Measurements from ENCODE around the gene HECTD1. TPM values are rescaled to one million over a fixed set of nuclear protein-coding genes. Genes with fewer than 3 reads are reported as not detected.

HECTD1 gene
- total RNA-seq, 1 experiment from 2014 or later, result 160 TPM

DNA sequence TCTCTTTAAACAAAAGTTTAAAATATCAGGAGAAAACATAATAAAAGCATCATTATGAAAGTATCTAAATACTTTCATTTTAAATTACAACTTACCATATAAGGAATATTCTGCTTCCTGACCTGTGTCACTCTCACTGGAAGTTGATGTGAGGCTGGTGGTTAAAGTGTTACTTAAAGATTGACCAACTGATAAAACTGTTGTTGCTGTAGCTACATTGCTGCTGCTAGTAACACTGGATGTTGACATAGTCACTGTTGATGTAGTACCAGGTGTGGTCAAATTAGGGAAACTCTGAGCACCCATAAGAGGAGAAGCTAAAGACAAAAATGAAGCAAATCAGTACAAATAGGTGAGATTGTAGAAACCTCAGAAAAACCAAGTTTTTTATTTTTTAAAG is 79.9 kb downstream of the HECTD1 start:
- no peak overlapping the region for H3K9ac ChIP-seq (ENCODE audit: low read length)
- ChIA-PET RAD21 (ENCODE audit: low non-redundant PET in 1 of 2, low total read pairs in 2 of 2, uncharacterized antibody in 2 of 2, unreplicated experiment in 2 of 2) (no interaction called here), POLR2A (no interaction called here), CTCF (no interaction called here)
- no peak overlapping the region for H3K27ac ChIP-seq (ENCODE audit: low read depth, low read length)
- intact Hi-C loops (cut with micrococcal nuclease), result no loop called here
- no peak overlapping the region for H3K4me3 ChIP-seq (replicated peaks in 1 of 2; ENCODE audit: low read depth in 1 of 2, low read length in 2 of 2)
- DNase-seq (ENCODE audit: low read depth, low spot score) (no peak), ATAC-seq (no peak)
- H3K4me2 ChIP-seq (ENCODE audit: low read length), result no peak overlapping the region
- H3K36me3 ChIP-seq (ENCODE audit: control insufficient read depth in 1 of 2, insufficient read depth in 2 of 2, low read length in 2 of 2), result peaks cover 30 to 50% of the 10 kb centered on the region in 2 experiments
- TF ChIP-seq ELF1 (IDR thresholded peaks at IDR 0.05; ENCODE audit: borderline replicate concordance, low read depth) (no peak), EZH2phosphoT487 (IDR thresholded peaks at IDR 0.05; ENCODE audit: borderline replicate concordance) (no peak), RAD21 (IDR thresholded peaks at IDR 0.05; ENCODE audit: low read depth) (no peak), ZNF274 (IDR thresholded peaks at IDR 0.05; ENCODE audit: low read depth, low read length) (no peak)
- TF ChIP-seq, protein P1, sequence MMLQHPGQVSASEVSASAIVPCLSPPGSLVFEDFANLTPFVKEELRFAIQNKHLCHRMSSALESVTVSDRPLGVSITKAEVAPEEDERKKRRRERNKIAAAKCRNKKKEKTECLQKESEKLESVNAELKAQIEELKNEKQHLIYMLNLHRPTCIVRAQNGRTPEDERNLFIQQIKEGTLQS (IDR thresholded peaks at IDR 0.05), result no peak
- no peak overlapping the region for H2AFZ ChIP-seq (ENCODE audit: low read depth, low read length, poor library complexity, severe bottlenecking)
- H3K27me3 ChIP-seq (ENCODE audit: insufficient read depth, low read length), result no peaks in the 10 kb centered on the region
- no peaks in the 10 kb centered on the region for H3K9me2 ChIP-seq (ENCODE audit: insufficient read depth)
- BruUV-seq (replicated peaks), result no TSS peak
- H4K20me1 ChIP-seq (ENCODE audit: insufficient read depth), result 0 out of 2 replicates have a peak, but pooled peaks cover 3% of the 10 kb centered on the region
- no peaks in the 10 kb centered on the region for H3K4me1 ChIP-seq (ENCODE audit: control insufficient read depth in 1 of 2, insufficient read depth in 2 of 2, low read length in 2 of 2)
- peaks cover 30% of the 10 kb centered on the region for H3K79me2 ChIP-seq (ENCODE audit: insufficient read depth, low read length)
- H3K9me3 ChIP-seq (ENCODE audit: control insufficient read depth in 1 of 2, insufficient read depth in 1 of 2, low read depth in 1 of 2, low read length in 2 of 2), result no peaks in the 10 kb centered on the region

DNA sequence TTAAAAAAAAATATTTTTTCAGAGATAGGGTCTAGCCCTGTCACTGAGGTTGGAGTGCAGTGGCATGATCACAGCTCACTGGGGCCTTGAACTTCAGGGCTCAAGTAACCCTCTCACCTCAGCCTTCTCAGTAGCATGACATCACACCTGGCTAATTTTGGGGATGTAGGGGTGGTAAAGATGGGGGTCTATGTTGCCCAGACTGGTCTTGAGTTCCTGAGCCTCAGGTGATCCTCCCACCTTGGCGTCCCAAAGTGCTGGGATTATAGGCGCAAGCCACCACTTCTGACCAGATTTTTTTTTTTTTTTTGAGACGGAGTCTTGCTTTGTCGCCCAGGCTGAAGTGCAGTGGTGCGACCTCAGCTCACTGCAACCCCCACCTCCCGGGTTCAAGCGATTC is 80.9 kb downstream of the HECTD1 start:
- TF ChIP-seq ELF1 (IDR thresholded peaks at IDR 0.05; ENCODE audit: borderline replicate concordance, low read depth), result no peak
- TF ChIP-seq, protein P1 (IDR thresholded peaks at IDR 0.05), result no peak
- BruUV-seq (replicated peaks), result no TSS peak
- no peak overlapping the region for H3K4me3 ChIP-seq (replicated peaks in 1 of 2; ENCODE audit: low read depth in 1 of 2, low read length in 2 of 2)
- intact Hi-C loops (cut with micrococcal nuclease), result no loop called here
- no peak for DNase-seq (ENCODE audit: low read depth, low spot score)
- H3K36me3 ChIP-seq (ENCODE audit: control insufficient read depth in 1 of 2, insufficient read depth in 2 of 2, low read length in 2 of 2), result peaks cover 39 to 56% of the 10 kb centered on the region in 2 experiments
- 0 out of 2 replicates have a peak, but pooled peaks cover 1% of the 10 kb centered on the region for H4K20me1 ChIP-seq (ENCODE audit: insufficient read depth)
- no peaks in the 10 kb centered on the region for H3K4me1 ChIP-seq (ENCODE audit: control insufficient read depth in 1 of 2, insufficient read depth in 2 of 2, low read length in 2 of 2)
- no peak overlapping the region for H2AFZ ChIP-seq (ENCODE audit: low read depth, low read length, poor library complexity, severe bottlenecking)
- ChIA-PET POLR2A (no interaction called here), CTCF (no interaction called here), RAD21 (ENCODE audit: low non-redundant PET in 1 of 2, low total read pairs in 2 of 2, uncharacterized antibody in 2 of 2, unreplicated experiment in 2 of 2) (no interaction called here)
- no peak overlapping the region for H3K27ac ChIP-seq (ENCODE audit: low read depth, low read length)
- H3K9ac ChIP-seq (ENCODE audit: low read length), result no peak overlapping the region
- peaks cover 23% of the 10 kb centered on the region for H3K79me2 ChIP-seq (ENCODE audit: insufficient read depth, low read length)
- ATAC-seq, result no peak
- no peaks in the 10 kb centered on the region for H3K27me3 ChIP-seq (ENCODE audit: insufficient read depth, low read length)
- no peak overlapping the region for H3K4me2 ChIP-seq (ENCODE audit: low read length)
- H3K9me3 ChIP-seq (ENCODE audit: control insufficient read depth in 1 of 2, insufficient read depth in 1 of 2, low read depth in 1 of 2, low read length in 2 of 2), result no peaks in the 10 kb centered on the region
- no peaks in the 10 kb centered on the region for H3K9me2 ChIP-seq (ENCODE audit: insufficient read depth)

All from HCT116 (cell line).